ENCODE data around the gene CPED1. TPM values are rescaled to one million over a fixed set of nuclear protein-coding genes. Genes with fewer than 3 reads are reported as not detected.
"Not testable (repeated sequence)": the region's sequence is repeated elsewhere in the genome, so short reads cannot be mapped to it uniquely, and the experiment has no call there.

CPED1 gene
- total RNA-seq, 1 donor from 2014 or later, result 32.3 TPM

DNA sequence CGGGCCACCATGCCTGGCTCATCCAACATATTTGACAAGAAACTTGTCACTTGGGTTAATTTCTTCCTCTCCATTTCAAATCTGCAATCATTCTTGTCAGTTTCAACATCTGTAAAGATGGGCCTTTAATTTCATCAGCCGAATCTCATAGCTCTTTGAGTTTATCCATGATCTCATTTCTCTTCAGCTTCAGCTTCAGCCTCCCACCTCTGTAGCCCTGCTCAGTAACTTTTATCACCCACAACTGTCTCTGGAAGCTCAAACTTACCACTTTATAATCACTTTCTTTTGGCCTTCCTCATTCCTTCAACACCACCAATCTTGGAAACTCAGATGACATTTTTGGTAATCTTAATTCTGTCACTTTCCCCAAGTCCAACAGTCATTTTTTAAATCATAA is 83.2 kb downstream of the CPED1 start:
- DNase-seq, result no peak

DNA sequence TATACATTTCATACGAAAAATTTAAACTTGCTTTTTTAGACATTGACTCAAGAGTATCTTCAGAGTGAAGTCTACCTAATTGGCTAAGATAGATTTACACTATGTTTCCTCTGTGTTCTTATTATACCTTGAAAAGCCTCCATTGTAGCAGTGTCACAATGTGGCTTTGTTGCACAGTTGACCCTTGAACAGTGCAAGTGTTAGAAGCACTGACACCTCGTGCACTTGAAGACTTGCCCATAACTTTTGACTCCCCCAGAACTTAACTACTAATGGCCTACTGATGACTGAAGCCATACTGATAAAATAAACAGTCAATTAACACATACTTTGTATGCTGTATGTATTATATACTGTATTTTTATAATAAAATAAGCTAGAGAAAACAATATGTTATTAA is 84.3 kb downstream of the CPED1 start:
- DNase-seq, result no peak

DNA sequence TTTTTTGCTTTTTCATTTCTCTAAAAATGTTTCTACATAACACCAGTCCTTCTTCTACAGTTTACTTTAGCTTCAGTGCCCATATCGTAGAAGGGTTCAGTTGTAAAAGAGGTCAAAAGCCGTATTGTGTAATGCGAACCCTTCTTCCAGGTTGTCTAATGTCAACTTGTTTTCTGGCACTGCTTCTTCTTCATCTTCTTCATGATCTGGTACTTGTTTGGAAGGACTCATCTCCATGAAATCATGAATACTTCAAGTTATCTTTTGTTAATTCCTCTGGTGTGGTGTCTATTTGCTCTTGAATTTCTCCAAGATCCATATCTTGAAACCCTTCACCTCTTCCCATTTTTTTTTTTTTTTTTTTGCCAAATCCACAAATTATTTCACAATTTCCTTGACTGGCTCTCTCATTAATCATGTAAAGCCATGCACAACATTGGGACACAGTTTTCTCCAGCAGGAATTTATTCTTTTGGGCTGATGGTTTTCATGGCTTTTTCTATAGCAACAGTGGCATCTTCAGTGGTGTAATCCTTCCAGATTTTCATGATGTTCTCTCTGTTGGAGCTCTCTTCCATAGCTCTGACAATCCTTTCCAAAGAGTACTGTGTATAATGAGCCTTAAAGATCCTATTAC is 85.1 kb downstream of the CPED1 start:
- DNase-seq, result no peak

DNA sequence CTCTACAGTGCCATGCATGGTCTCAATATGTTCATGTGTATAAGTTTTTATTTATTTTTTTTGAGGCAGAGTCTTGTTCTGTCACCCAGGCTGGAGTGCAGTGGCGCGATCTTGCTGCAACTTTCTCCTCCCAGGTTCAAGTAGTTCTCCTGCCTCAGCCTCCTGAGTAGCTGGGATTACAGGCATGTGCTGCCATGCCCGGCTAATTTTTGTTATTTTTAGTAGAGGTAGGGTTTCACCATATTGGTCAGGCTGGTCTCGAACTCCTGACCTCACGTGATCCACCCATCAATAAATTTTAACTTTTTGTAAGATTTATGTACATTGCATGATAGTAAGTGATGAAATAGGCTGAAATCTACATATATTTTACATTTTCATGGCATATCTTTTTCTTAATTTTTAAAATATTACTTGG is 86.9 kb downstream of the CPED1 start:
- not testable (repeated sequence) for DNase-seq

- no peak for DNase-seq
These were observed 87.4 kb downstream of the CPED1 start for GRCh38 chr7:121075952-121076349.

DNA sequence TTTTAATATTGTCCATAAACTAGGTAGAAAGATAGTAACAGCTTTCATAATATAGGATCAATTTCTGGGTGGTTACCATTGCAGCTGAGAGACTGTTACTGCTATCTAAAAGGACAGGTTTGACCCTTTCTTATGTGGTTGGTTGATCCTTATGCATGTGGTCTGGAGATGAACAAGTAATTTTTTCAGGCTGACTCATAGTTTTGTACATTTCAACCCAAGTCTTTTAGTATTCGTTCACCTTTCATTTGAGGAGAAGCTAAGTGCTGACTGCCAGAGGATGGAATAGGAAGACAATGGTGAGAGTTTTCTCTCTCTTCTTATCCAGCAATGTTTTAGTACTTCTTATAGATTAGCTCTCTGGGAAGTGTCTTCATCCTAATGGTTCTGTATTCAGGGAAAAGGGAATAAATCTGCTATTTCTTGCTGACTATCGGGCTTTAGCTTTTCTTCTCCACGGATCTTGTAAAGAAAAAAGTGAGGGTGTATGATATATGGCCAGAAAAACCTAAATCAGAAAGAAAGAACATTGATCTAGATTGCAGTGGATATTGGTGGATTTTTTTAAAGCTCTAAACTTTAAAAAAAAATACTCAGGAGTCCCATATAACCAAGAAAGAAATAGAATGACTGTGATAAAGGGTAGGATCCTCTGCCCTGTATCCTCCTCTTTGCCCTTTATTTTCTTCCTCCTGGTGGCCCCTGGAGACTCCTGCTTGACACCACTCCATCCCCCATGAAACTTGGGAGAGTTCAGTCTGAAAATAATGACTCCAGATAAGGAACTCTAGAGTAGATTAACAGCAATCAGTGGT is 88.0 kb downstream of the CPED1 start:
- no peak for DNase-seq

DNA sequence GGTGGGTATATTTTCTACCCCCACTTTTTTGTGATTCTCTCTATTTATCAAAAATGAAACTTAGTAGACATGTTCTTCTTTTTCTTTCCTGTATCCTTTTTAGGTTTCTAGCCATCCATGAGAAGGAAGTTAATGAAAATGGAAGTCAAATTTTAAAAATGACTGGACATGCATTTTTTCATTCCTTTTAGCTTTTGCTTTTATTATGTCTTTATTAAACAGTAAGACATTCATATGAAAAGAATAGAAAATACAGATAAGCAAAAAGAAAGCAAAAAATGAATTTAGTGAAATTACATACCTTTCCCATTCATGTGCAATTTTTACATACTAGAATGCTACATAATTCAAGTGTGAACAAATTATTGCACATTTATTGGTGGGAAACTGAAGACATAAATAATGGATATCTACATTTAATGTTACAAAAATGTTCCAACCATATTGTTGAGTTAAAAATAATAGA is 88.7 kb downstream of the CPED1 start:
- no peak for DNase-seq

DNA sequence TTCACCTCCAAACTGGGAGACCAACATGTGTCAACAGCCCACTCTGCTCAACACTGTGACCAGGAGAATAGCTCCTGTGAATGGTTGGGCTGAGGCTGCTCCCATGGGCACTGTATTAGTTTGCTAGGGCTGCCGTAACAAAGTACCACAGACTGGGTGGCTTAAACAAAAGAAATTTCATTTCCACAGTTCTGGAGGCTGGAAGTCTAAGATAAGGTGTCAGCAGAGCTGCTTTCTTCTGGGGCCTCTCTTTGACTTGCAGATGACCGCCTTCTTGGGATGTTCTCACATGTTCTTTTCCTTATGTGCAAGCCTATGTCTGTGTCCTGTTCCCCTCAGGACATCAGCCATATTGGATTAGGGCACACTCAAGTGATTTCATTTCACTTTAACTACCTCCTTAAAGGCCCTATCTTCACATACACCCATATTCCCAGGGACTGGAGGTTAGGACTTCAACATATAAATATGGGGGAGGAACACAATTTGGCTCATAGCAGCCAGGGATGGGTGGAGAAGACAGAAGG is 90.3 kb downstream of the CPED1 start:
- DNase-seq, result no peak

DNA sequence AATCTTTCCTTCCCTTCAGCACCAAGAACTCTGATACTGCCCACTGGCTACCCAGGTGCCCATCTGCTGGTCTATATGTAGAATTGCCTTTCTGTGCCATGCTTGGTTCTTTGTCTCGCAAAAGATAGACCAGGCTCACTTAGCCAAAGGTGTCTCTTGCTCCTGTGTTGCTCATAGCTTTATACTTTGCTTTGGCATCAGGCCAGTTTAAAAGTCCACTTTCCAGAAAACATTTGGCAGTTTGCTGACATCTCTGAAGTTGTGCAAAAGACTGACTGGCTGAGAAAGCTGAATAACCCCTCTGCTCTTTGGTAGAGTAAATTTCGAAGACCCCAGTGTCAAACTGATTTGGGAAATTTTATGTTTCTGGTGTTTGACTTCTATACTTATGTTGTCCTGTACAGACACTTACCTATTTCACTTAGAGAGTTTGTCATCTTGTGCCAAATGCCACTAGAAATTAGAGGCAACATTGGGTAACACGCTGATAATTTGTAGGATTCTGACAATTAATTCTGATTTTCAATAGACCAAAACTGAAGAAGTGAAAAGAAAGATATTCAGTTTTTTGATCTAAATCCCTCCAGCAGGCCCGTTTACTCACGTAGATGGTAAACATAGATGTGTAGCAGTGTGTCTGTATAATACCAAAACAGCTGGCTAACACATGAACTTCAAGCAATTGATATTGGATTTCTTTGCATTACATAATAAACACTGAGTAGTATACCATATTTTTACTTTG is 91.1 kb downstream of the CPED1 start:
- no peak for DNase-seq

DNA sequence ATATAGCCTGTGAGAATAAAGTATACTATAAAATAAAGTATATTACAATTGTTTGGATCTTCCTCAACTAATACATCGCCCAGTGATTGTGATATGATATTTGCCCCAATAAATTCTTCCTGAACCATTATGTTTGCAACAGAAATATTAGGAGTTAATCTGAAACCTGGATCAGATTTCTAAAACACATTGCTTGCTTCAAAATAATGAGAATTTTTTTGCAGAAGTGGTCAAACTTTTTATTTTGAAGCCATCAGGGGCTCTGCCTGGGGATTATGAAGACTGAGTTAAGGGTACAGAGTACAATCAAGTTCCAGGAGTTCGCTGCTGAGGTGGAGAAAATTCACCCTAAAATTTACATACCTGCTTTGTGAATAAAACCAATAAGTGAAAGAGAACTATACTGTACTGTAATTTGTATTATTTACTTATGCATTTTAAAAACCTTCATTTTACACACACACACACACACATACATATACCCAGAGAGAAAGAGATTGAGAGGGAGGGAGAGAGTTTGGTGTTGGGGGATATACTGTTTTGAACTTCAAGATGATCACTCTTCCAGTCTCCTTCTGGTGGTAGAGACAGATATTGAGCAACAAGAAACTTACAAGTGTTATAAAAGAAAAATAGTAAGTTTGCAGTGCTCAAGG is 91.9 kb downstream of the CPED1 start:
- DNase-seq, result no peak

DNA sequence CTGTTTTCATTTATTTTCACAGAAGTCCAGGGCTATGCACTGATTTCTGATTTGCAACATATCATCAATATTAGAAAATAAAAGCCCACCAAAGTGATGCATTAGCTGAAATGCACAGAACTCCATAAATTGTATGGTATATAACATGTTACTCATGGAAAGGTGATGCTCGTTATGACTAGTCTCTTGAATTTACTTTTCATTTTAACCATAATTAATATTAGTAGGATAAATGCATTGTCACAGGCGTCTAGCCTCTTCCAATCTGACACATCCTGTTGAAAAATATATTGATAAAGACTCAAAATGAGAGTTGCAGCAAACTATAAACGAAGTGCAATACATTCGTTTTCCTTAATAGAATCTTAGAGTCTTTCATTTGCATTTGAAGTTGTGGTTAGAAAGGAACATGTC is 92.4 kb downstream of the CPED1 start:
- no peak for DNase-seq

DNA sequence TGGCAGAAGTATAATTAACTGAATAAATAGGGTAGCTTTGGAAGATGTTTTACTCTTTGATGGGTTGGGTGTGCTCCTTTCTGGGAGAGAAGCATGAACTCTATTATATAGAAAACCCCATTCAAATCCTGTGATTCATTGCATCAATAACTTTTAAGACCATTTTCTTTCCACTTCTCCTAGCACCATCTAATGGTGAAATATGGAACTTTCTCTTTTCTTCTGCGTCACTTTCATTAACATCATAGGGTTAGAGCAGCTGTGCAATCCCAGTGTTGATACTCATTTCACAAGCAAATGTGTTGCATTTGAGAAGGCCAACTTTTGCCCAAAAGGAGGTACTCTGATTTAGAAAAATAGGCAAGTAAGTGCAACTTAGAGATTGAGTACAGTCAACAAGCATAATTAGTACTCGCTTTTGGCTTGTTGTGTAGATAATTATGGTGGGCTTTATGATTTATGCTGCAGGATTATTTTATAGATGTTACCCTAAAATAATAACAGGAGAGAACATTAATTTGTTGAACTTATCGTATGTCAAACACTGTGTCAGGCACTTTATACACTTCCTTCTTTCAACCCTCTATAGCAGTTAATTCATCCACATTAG is 92.9 kb downstream of the CPED1 start:
- peak; percentile 86 for DNase-seq

DNA sequence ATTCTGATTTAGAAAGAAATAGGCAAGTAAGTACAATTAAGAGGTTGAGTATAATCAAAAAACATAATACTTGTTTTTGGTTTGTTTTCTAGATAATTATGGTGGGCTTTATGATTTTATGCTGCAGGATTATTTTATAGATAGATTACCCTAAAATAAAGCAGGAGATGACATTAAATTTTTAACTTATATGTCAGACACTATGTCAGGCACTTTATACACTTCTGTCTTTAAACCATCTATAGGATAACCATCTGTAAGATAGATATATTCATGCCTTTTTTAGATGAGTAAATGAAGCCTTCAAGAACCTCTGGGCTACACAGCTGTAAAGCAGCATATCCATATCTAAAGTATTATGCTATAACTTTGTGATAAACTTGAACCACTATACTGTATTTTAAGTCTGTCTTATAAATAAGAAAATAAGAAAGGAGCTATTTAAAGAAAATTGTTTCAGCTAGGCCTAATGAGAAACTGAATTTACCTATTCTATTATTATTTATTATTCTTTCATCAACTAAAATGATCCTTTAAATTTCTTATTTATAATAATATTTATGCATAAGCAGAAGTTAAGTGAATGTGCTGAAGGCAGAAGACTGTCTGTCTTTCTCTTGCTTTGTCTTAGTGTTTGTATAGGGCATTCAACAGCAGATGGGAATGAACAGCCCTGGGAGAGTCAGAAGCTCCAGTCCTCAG is 94.0 kb downstream of the CPED1 start:
- DNase-seq, result no peak

DNA sequence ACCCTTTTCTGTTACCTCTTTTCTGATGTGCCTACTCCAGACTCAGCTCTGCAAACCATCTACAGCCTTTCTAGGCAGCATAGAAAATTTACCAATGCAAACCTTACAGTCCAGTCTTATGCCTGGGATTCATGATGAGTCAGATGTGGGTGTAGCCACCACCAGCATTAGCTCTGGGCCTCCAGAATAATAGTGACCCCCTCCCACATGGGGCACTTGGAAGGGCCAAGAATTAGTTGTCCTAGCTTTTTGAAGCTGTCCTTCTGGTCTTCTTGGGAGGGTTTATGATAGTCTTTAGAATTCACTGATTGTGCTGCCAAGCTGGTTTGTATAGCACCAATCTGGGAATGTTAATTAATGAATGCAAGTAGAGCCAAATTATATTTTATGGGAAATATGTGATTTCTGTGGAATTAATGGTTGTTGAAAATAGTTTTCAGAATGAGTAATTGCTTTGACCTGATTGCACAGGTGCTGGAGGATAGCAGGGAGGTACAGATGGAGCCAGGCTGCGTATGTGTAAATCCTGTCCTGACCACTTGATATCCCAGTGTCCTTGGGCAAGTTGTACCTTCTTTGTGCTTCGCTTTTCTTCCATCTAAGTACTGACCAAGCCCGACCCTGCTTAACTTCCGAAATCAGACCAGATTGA is 94.8 kb downstream of the CPED1 start:
- DNase-seq, result no peak

- DNase-seq, result no peak
These were observed 95.3 kb downstream of the CPED1 start for GRCh38 chr7:121083790-121084251.

GRCh38 chr7:121084256-121084655 is 95.7 kb downstream of the CPED1 start:
- DNase-seq, result no peak

DNA sequence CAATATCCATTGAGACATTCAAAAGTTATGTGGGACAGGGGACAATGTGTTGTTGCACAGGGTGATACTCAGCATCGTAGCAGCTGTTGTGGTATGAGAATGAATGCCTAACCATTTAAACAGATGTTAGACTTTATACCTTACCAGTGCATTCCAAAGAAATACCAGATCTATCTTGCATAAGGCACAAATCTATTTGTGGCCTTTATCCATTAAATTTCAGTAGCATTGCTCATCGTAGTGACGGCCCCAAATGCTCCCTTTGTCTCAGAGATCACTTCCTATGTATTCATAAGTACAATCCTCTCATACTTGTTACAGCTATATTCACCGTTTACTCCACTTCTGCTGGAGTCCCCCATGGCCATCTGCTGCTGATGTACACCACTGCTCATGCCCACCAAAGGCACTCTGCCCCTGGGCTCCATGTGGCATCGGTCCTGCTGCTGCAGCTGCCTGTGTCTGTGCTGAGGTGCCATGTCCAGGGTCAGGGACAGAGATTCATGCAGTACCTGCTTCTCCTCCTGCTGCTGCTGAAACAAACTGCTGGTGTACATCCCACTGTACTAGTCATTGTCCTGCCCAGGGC is 96.3 kb downstream of the CPED1 start:
- DNase-seq, result no peak

DNA sequence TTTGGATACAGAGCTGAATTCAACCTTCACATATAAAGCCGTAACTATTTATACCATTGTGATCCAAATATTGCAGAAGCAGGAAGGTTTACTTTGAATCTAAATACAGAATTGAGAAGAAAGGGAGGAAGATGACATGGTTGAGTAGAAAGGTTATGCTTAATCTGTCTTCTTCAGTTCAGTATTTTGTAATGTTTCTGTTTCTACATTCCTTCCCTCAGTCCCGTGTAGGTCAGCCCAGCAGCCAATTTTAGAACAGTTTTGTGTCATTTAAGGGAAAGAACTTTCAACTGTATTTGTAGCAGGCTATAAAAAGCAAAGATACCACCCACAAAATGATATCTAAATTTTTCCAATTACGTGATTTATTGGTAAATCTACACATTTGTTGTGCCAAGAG is 97.4 kb downstream of the CPED1 start:
- no peak for DNase-seq

DNA sequence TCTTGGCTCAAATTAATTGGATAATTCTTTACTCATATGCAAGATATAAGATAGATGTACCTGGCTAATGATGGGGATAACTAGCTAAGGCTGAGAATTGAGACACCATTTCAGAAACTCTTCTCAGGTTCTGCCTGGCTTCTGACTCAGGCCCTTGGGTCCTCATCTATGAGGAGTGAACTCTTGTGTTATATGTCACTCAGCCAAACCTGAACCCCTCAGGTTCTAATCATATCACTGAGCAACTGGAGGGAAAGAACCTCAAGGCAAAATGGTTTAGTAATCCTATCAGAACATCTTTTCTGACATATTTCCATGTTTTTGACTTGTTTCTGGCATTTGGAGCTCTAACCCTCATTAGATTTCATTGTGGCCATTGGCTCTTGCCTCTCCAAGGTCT is 100.4 kb downstream of the CPED1 start:
- DNase-seq, result no peak

DNA sequence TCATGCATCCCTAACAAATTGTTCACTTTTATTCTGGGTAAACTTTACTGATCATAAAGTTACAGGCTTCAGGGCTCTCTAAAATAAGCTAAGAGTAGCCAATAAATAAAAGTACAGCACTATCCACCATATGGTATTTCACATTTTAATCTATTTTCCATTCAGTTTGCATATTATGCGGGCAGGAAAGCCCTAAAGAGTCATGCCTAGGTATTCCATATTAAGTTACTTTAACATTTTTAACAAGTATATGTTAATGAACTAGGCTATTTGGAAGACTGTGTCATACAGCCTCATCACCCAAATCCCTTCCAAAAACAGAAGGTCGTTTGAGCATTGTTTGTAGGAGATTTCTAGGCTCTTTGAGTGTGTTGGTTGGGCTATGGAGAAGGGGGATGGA is 106.3 kb downstream of the CPED1 start:
- DNase-seq, result no peak
